Stimulated activated CD8-positive, alpha-beta memory T cell treated with anti-CD3 and anti-CD28 coated beads, Interleukin-4, amount 100 ng/mL, for 4 hours (primary cell): ENCODE data around the gene KCTD4.
"Not testable (repeated sequence)": the region's sequence is repeated elsewhere in the genome, so short reads cannot be mapped to it uniquely, and the experiment has no call there.

Experiments
- DNase-seq, 2 donors: peaks; one replicate each; pipeline ENCODE4 v3.0.0-alpha.2; 2020; ENCODE audit warnings: low read depth in 2 of 2, low spot score in 1 of 2

Gene KCTD4

GRCh38 chr13:45200701-45201232 lies at the start of gene KCTD4:
KCTD4 (minus strand) TSS chr13:45201045; CDS start chr13:45194567, 6,478 bp downstream.
- DNase-seq: no peak

- no peak for DNase-seq
Observed at GRCh38 chr13:45249662-45250061, 48.8 kb upstream of the KCTD4 start.

- DNase-seq: not testable (repeated sequence)
Observed at GRCh38 chr13:45244736-45245135, 43.9 kb upstream of the KCTD4 start.

- no peak for DNase-seq
Observed at GRCh38 chr13:45243077-45243476, 42.2 kb upstream of the KCTD4 start.

- no peak for DNase-seq
Observed at GRCh38 chr13:45242524-45242923, 41.7 kb upstream of the KCTD4 start.

GRCh38 chr13:45242070-45242469 lies 41.2 kb upstream of the KCTD4 start:
- no peak for DNase-seq

GRCh38 chr13:45240143-45240542 lies 39.3 kb upstream of the KCTD4 start:
- no peak for DNase-seq

- DNase-seq: no peak
Observed at GRCh38 chr13:45238945-45239795, 38.3 kb upstream of the KCTD4 start.

- no peak for DNase-seq
Observed at GRCh38 chr13:45232591-45232990, 31.7 kb upstream of the KCTD4 start.

- DNase-seq: no peak
Observed at GRCh38 chr13:45231722-45232121, 30.9 kb upstream of the KCTD4 start.

GRCh38 chr13:45231305-45231704 lies 30.5 kb upstream of the KCTD4 start:
- no peak for DNase-seq

GRCh38 chr13:45229172-45229571 lies 28.3 kb upstream of the KCTD4 start:
- DNase-seq: no peak

- no peak for DNase-seq
Observed at GRCh38 chr13:45228002-45228401, 27.2 kb upstream of the KCTD4 start.

- no peak for DNase-seq
Observed at GRCh38 chr13:45226024-45226423, 25.2 kb upstream of the KCTD4 start.

GRCh38 chr13:45225370-45225769 lies 24.5 kb upstream of the KCTD4 start:
- no peak for DNase-seq

GRCh38 chr13:45224176-45224575 lies 23.3 kb upstream of the KCTD4 start:
- DNase-seq: no peak

GRCh38 chr13:45222919-45223318 lies 22.1 kb upstream of the KCTD4 start:
- DNase-seq: no peak

- DNase-seq: no peak
Observed at GRCh38 chr13:45222516-45222915, 21.7 kb upstream of the KCTD4 start.

- no peak for DNase-seq
Observed at GRCh38 chr13:45220403-45220802, 19.6 kb upstream of the KCTD4 start.

GRCh38 chr13:45219938-45220375 lies 19.1 kb upstream of the KCTD4 start:
- DNase-seq: no peak

- no peak for DNase-seq
Observed at GRCh38 chr13:45219123-45219891, 18.5 kb upstream of the KCTD4 start.

- no peak for DNase-seq
Observed at GRCh38 chr13:45218689-45219088, 17.8 kb upstream of the KCTD4 start.
